Endodermal cell (in vitro differentiated cells): ENCODE measurements around the gene SAMD9. TPM values are rescaled to one million over a fixed set of nuclear protein-coding genes. Genes with fewer than 3 reads are reported as not detected.

Experiments
- DNase-seq: peaks from one replicate; pipeline ENCODE4 v3.0.0-alpha.2; 2017
- H3K27ac ChIP-seq: 2 replicates; pipeline ENCODE4 v1.5.1; 2013; ENCODE audit warnings: mild to moderate bottlenecking, low read depth, low read length, moderate library complexity
- H3K27me3 ChIP-seq: 2 replicates; pipeline ENCODE4 v1.6.1; 2013; ENCODE audit warnings: mild to moderate bottlenecking, low read length, moderate library complexity; ENCODE audit not compliant: insufficient read depth, control insufficient read depth, poor library complexity, severe bottlenecking
- H3K36me3 ChIP-seq: 2 replicates; pipeline ENCODE4 v1.7.0; 2013; ENCODE audit warnings: mild to moderate bottlenecking, low read length, moderate library complexity; ENCODE audit not compliant: control insufficient read depth, insufficient read depth
- H3K4me1 ChIP-seq: one replicate; pipeline ENCODE4 v1.7.0; 2013; ENCODE audit warnings: low read length; ENCODE audit not compliant: control insufficient read depth, insufficient read depth
- H3K4me3 ChIP-seq: 2 replicates; pipeline ENCODE4 v1.5.1; 2013; ENCODE audit warnings: mild to moderate bottlenecking, low read length, moderate library complexity
- H3K9ac ChIP-seq: 2 replicates; pipeline ENCODE4 v1.6.1; 2013; ENCODE audit warnings: mild to moderate bottlenecking, low read length, moderate library complexity; ENCODE audit not compliant: poor library complexity, severe bottlenecking; ENCODE audit errors: extremely low read depth
- H3K9me3 ChIP-seq: 2 replicates; pipeline ENCODE4 v1.6.1; 2013; ENCODE audit warnings: mild to moderate bottlenecking, low read length, moderate library complexity; ENCODE audit not compliant: control insufficient read depth
- H3K27ac Mint-ChIP-seq: 2 replicates; pipeline ENCODE4 v1.8.0; 2020; ENCODE audit warnings: mixed read lengths
- H3K27me3 Mint-ChIP-seq: 2 replicates; pipeline ENCODE4 v1.8.0; 2021; ENCODE audit warnings: mild to moderate bottlenecking, mixed read lengths; ENCODE audit not compliant: insufficient read depth
- H3K36me3 Mint-ChIP-seq: 2 replicates; pipeline ENCODE4 v1.8.0; 2020; ENCODE audit warnings: low read depth, mixed read lengths
- H3K4me1 Mint-ChIP-seq: 2 replicates; pipeline ENCODE4 v1.8.0; 2020; ENCODE audit warnings: mixed read lengths
- H3K4me3 Mint-ChIP-seq: 2 replicates; pipeline ENCODE4 v1.8.0; 2020; ENCODE audit warnings: mild to moderate bottlenecking, moderate library complexity, mixed read lengths
- H3K9me3 Mint-ChIP-seq: 2 replicates; pipeline ENCODE4 v1.8.0; 2020; ENCODE audit warnings: mild to moderate bottlenecking, mixed read lengths
- WGBS, 2 experiments: methylation state at CpG; one replicate each; pipeline versions ENCODE4 v1.1.5 to v1.1.7; 2013; ENCODE audit warnings: missing lambda C conversion rate in 2 of 2, mixed read lengths in 1 of 2; ENCODE audit not compliant: insufficient coverage in 1 of 2, insufficient read length in 1 of 2; 5-methylcytosine and 5-hydroxymethylcytosine counted together
- total RNA-seq, 2 donors: library from RNA; stranded (reverse); fragmentation: NEBNext Ultra II Directional in 1 of 2; extraction: Animal tissue kit (Norgen Biotek cat#: 25700) in 1 of 2; gene quantifications; 2 replicates in 1 of 2; 3 replicates in 1 of 2; pipeline ENCODE4 v1.2.1, GENCODE V29; 2021
- TF ChIP-seq, protein P1 (sequence below): fragments of 200-600 bp; sonication (generic); conservative IDR thresholded peaks from 2 replicates; pipeline ENCODE4 v1.5.0; 2021; ENCODE audit warnings: antibody characterized with exemption, mild to moderate bottlenecking

The SAMD9 gene
- total RNA-seq, 2 donors from 2014 or later, result not detected

DNA sequence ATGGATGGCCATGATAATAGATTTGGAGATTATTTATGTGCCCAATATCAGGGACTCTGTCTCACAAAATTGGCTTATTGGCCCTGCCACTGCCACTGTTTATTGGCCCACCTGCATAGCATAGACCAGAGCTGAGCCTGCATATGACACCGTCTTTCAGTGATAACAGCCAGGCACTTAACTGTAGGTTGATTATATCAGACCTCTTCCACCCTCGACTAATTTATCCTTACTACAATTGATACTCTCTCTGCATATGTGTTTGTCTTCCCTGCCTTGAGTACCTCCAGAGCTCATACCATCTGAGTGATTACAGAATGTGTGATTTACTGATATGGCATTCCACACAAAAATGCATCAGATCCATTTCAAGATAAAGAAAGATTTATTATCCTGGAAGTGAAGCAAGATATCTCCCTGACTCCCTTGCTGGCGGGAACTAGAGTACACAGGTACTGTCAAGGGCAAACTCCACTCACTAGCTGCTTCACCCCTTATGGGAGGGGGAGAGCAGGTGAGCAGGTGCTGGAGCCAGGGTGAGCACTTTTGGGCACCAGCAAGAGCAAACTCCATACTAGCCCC lies 43.5 kb upstream of the SAMD9 start:
- Mint-ChIP-seq H3K36me3 (no peaks in the 10 kb centered on the region), H3K4me1 (no peaks in the 10 kb centered on the region), H3K27me3 (peaks cover 8% of the 10 kb centered on the region), H3K27ac (no peak overlapping the region), H3K4me3 (no peak overlapping the region), H3K9me3 (no peaks in the 10 kb centered on the region)
- Histone ChIP-seq H3K9ac (no peak overlapping the region), H3K9me3 (peaks cover 10% of the 10 kb centered on the region), H3K4me3 (no peak overlapping the region), H3K36me3 (no peaks in the 10 kb centered on the region), H3K27me3 (no peaks in the 10 kb centered on the region), H3K4me1 (no peaks in the 10 kb centered on the region), H3K27ac (no peak overlapping the region)
- DNase-seq, result no peak
- TF ChIP-seq, protein P1, sequence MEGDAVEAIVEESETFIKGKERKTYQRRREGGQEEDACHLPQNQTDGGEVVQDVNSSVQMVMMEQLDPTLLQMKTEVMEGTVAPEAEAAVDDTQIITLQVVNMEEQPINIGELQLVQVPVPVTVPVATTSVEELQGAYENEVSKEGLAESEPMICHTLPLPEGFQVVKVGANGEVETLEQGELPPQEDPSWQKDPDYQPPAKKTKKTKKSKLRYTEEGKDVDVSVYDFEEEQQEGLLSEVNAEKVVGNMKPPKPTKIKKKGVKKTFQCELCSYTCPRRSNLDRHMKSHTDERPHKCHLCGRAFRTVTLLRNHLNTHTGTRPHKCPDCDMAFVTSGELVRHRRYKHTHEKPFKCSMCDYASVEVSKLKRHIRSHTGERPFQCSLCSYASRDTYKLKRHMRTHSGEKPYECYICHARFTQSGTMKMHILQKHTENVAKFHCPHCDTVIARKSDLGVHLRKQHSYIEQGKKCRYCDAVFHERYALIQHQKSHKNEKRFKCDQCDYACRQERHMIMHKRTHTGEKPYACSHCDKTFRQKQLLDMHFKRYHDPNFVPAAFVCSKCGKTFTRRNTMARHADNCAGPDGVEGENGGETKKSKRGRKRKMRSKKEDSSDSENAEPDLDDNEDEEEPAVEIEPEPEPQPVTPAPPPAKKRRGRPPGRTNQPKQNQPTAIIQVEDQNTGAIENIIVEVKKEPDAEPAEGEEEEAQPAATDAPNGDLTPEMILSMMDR, result no peak
- WGBS, 2 experiments, result 83 to 86% methylated on average over 1 to 3 of the region's 3 CpGs

DNA sequence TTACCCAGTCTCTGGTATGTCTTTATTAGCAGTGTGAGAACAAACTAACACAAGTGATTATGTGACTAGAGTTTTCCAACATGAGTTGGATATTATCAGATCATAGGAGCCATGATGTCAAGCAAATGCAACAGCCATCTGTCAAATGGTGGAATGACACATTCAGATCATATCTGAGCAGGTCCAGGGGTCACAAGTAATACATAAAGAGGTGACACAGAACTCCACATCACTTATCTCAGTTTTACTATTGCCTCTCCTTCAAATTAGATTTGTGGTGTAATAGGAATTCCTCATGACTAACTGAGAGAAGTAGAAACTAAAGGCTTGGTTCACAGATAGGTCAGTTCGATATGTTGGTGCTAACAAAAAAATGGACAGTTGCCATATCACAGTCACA lies 42.6 kb upstream of the SAMD9 start:
- no peak overlapping the region for H3K4me3 ChIP-seq
- Mint-ChIP-seq H3K4me3 (no peak overlapping the region), H3K27me3 (peaks cover 8% of the 10 kb centered on the region), H3K27ac (no peak overlapping the region), H3K36me3 (no peaks in the 10 kb centered on the region), H3K9me3 (no peaks in the 10 kb centered on the region), H3K4me1 (no peaks in the 10 kb centered on the region)
- peaks cover 10% of the 10 kb centered on the region for H3K9me3 ChIP-seq
- no peaks in the 10 kb centered on the region for H3K4me1 ChIP-seq
- H3K27ac ChIP-seq, result no peak overlapping the region
- no peaks in the 10 kb centered on the region for H3K27me3 ChIP-seq
- DNase-seq, result no peak
- TF ChIP-seq, protein P1, result no peak
- H3K9ac ChIP-seq, result no peak overlapping the region
- H3K36me3 ChIP-seq, result no peaks in the 10 kb centered on the region
- 80 to 100% methylated on average over 1 of the region's 1 CpG for WGBS, 2 experiments

DNA sequence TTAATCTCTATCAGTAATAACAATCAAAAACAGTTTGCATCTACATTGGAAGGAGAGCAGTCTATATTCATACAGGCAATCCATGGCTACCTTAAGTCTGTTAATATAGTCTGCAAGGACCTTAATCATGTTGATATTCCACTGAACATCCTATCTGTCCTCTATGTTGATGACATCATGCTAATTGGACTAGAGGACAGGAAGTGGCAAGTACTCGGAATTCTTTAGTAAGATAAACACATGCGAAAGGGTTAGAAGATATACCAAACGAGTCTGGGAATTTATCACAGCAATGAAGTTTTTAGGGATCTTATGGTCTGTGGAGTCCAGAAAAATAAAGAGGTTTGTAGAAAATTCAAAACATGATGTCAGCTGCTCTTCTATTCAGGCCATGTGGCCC lies 41.7 kb upstream of the SAMD9 start:
- WGBS, 2 experiments, result 91 to 100% methylated on average over 2 to 3 of the region's 3 CpGs
- Histone ChIP-seq H3K27ac (no peak overlapping the region), H3K9ac (no peak overlapping the region), H3K9me3 (peaks cover 10% of the 10 kb centered on the region), H3K4me1 (no peaks in the 10 kb centered on the region), H3K4me3 (no peak overlapping the region), H3K27me3 (no peaks in the 10 kb centered on the region), H3K36me3 (no peaks in the 10 kb centered on the region)
- TF ChIP-seq, protein P1, result no peak
- Mint-ChIP-seq H3K27ac (no peak overlapping the region), H3K9me3 (no peaks in the 10 kb centered on the region), H3K36me3 (no peaks in the 10 kb centered on the region), H3K4me1 (no peaks in the 10 kb centered on the region), H3K4me3 (no peak overlapping the region), H3K27me3 (peaks cover 8% of the 10 kb centered on the region)
- DNase-seq, result no peak
